IPS-NIHi7 (cell line): ENCODE measurements around the gene KCTD10.

Source experiments
- DNase-seq: peaks from one replicate; pipeline ENCODE4 v3.0.0; 2012; ENCODE audit warnings: mixed read lengths; ENCODE audit errors: extremely low spot score

Gene KCTD10

GRCh38 chr12:109494348-109494881, 17.3 kb upstream of the KCTD10 start:
- no peak for DNase-seq

GRCh38 chr12:109493938-109494337, 16.8 kb upstream of the KCTD10 start:
- DNase-seq, result no peak

GRCh38 chr12:109493090-109493489, 16.0 kb upstream of the KCTD10 start:
- DNase-seq, result no peak

GRCh38 chr12:109492371-109492770, 15.3 kb upstream of the KCTD10 start:
- DNase-seq, result no peak

- DNase-seq, result no peak
These were observed 14.6 kb upstream of the KCTD10 start for GRCh38 chr12:109491671-109492070.

- DNase-seq, result no peak
These were observed 13.0 kb upstream of the KCTD10 start for GRCh38 chr12:109489955-109490565.

- DNase-seq, result no peak
These were observed 12.2 kb upstream of the KCTD10 start for GRCh38 chr12:109489016-109489954.

- no peak for DNase-seq
These were observed 11.1 kb upstream of the KCTD10 start for GRCh38 chr12:109488051-109488665.

- DNase-seq, result no peak
These were observed 10.3 kb upstream of the KCTD10 start for GRCh38 chr12:109487181-109488050.

- no peak for DNase-seq
These were observed 8.1 kb upstream of the KCTD10 start for GRCh38 chr12:109485201-109485600.

- DNase-seq, result no peak
These were observed 6.2 kb upstream of the KCTD10 start for GRCh38 chr12:109483346-109483745.

GRCh38 chr12:109482894-109483293, 5.8 kb upstream of the KCTD10 start:
- DNase-seq, result no peak

- no peak for DNase-seq
These were observed 5.4 kb upstream of the KCTD10 start for GRCh38 chr12:109482491-109482890.

- no peak for DNase-seq
These were observed 4.8 kb upstream of the KCTD10 start for GRCh38 chr12:109481863-109482262.

- DNase-seq, result no peak
These were observed 3.3 kb upstream of the KCTD10 start for GRCh38 chr12:109480356-109480755.

- no peak for DNase-seq
These were observed 2.7 kb upstream of the KCTD10 start for GRCh38 chr12:109479761-109480160.

GRCh38 chr12:109477963-109478315, 839 bp upstream of the KCTD10 start:
- DNase-seq, result no peak

- DNase-seq, result no peak
These were observed 304 bp downstream of the KCTD10 start for GRCh38 chr12:109476807-109477184.

GRCh38 chr12:109475993-109476806, 900 bp downstream of the KCTD10 start:
- no peak for DNase-seq

- no peak for DNase-seq
These were observed 2.0 kb downstream of the KCTD10 start for GRCh38 chr12:109475121-109475520.
